Left ventricle myocardium inferior (tissue), 1 donor: ENCODE measurements around the gene IGF1R. TPM values are rescaled to one million over a fixed set of nuclear protein-coding genes. Genes with fewer than 3 reads are reported as not detected.
A peak's percentile ranks its signal among the peaks of the same experiment; 100 is the strongest.

ENCODE experiments used
- DNase-seq: peaks from one replicate; pipeline ENCODE4 v3.0.0-alpha.2; 2020
- H3K27ac ChIP-seq: fragments of 200-600 bp; replicated peaks from 2 replicates; pipeline ENCODE4 v1.8.0; 2021
- H3K27me3 ChIP-seq: fragments of 200-600 bp; 2 replicates; pipeline ENCODE4 v1.8.0; 2021; ENCODE audit warnings: low read depth
- H3K36me3 ChIP-seq: fragments of 200-600 bp; 2 replicates; pipeline ENCODE4 v1.8.0; 2021
- H3K4me1 ChIP-seq: fragments of 200-600 bp; 2 replicates; pipeline ENCODE4 v1.8.0; 2021
- H3K4me3 ChIP-seq: fragments of 200-600 bp; 2 replicates; pipeline ENCODE4 v1.8.0; 2021; ENCODE audit warnings: mild to moderate bottlenecking, moderate library complexity
- H3K9me3 ChIP-seq: fragments of 200-600 bp; replicated peaks from 2 replicates; pipeline ENCODE4 v1.8.0; 2021
- CTCF ChIP-seq: fragments of 200-600 bp; IDR thresholded peaks from 2 replicates; pipeline ENCODE4 v1.8.0; 2021; ENCODE audit warnings: antibody characterized with exemption, mild to moderate bottlenecking, borderline replicate concordance
- intact Hi-C: fragments of 100-400 bp; cut with micrococcal nuclease; formaldehyde crosslinking; loops from one replicate; pipeline ENCODE4 v1.11.0; 2022
- total RNA-seq: library from RNA; stranded (reverse); fragmentation: NEBNext Ultra II Directional; extraction: Animal tissue kit (Norgen Biotek cat#: 25700); gene quantifications from one replicate; pipeline ENCODE4 v1.2.1, GENCODE V29; 2021
- donor health status: DM: no; HTN: yes; CAD: no; lungs with severe emphysema.

IGF1R gene
- total RNA-seq, 1 donor from 2014 or later: 37.2 TPM

- no peaks in the 10 kb centered on the region for H3K9me3 ChIP-seq
- intact Hi-C loops: no loop called here
- peaks cover 100% of the 10 kb centered on the region for H3K4me1 ChIP-seq
- TF ChIP-seq CTCF: no peak
- no peaks in the 10 kb centered on the region for H3K36me3 ChIP-seq
- H3K4me3 ChIP-seq: no peak overlapping the region
- H3K27ac ChIP-seq: peak overlapping the region; percentile 54
- H3K27me3 ChIP-seq: no peaks in the 10 kb centered on the region
- no peak for DNase-seq
Observed at GRCh38 chr15:98733098-98733497, 84.8 kb downstream of the IGF1R start.

DNA sequence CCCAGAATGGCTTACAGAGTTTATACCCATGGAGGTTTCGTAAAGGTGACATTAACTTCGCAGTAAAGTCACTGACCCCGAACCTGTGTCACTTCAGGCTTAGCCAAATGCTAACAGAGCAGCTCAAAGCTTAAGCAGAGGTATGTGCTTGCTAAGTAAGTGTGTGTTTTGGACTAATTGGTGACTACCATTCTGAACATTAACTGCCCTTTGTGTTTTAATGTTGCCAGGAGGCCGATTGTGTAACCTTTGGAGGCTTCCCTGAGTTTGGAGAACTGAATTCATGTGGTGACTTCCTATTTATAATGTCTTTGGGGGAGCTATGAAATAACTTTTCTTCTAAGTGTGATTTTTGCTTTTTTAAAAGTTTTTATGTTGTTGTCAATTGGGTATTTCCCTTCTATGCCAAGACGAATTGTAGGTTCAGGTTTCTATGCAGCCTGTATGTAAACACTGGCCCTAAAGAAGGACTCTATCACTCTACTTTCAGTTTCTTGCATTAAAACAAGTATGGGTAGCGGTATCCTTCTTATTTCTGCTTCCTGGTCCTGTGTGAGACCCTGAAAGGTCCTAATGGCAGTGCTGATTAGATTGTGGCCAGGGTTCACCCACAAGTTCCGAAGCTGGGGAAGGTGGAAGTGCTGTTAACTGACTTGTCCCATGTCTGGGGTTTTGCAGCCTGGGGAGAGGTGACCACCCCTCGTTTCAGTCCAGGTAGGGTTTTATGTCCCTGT is 86.3 kb downstream of the IGF1R start:
- H3K27me3 ChIP-seq: no peaks in the 10 kb centered on the region
- no peak for DNase-seq
- H3K9me3 ChIP-seq: no peaks in the 10 kb centered on the region
- intact Hi-C loops: no loop called here
- H3K27ac ChIP-seq: peak overlapping the region; percentile 54
- TF ChIP-seq CTCF: no peak
- peaks cover 93% of the 10 kb centered on the region for H3K4me1 ChIP-seq
- no peak overlapping the region for H3K4me3 ChIP-seq
- no peaks in the 10 kb centered on the region for H3K36me3 ChIP-seq

DNA sequence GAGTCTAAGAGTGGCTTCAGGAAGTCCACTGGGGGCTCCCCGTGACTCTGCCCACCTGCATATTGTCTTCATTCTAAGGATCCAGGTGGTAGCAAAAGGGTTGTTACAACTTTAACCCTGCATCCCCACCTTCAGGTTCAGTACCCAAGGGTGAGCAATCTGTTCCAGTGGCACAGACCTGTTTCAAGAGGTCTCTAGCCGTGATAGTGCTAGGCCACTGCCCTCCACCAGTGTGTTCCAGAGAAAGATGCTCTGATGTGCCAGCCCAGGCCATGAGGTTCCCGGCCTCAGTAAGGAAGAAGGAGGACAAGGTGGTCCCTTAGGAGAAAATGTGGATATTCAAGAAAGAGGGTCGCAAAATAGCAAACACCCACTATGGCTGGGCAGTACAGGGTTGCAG is 87.0 kb downstream of the IGF1R start:
- Histone ChIP-seq H3K27ac (peak overlapping the region; percentile 54), H3K9me3 (no peaks in the 10 kb centered on the region), H3K4me3 (no peak overlapping the region), H3K4me1 (peaks cover 93% of the 10 kb centered on the region), H3K36me3 (no peaks in the 10 kb centered on the region), H3K27me3 (no peaks in the 10 kb centered on the region)
- no peak for TF ChIP-seq CTCF
- intact Hi-C loops: no loop called here
- no peak for DNase-seq

GRCh38 chr15:98735895-98736617 is 87.7 kb downstream of the IGF1R start:
- H3K9me3 ChIP-seq: no peaks in the 10 kb centered on the region
- no peak for TF ChIP-seq CTCF
- H3K27ac ChIP-seq: peak overlapping the region; percentile 54
- peaks cover 93% of the 10 kb centered on the region for H3K4me1 ChIP-seq
- no peaks in the 10 kb centered on the region for H3K27me3 ChIP-seq
- no peak for DNase-seq
- H3K4me3 ChIP-seq: no peak overlapping the region
- H3K36me3 ChIP-seq: no peaks in the 10 kb centered on the region
- intact Hi-C loops: no loop called here

- intact Hi-C loops: no loop called here
- no peak for TF ChIP-seq CTCF
- DNase-seq: no peak
- Histone ChIP-seq H3K4me3 (no peak overlapping the region), H3K36me3 (no peaks in the 10 kb centered on the region), H3K27ac (peak overlapping the region; percentile 57), H3K9me3 (no peaks in the 10 kb centered on the region), H3K27me3 (no peaks in the 10 kb centered on the region), H3K4me1 (peaks cover 89% of the 10 kb centered on the region)
Observed at GRCh38 chr15:98737159-98737558, 88.8 kb downstream of the IGF1R start.
